SW 1271 (cell line): Measurements from ENCODE around the gene WDR87.
A peak's percentile ranks its signal among the peaks of the same experiment; 100 is the strongest.
"Not testable (repeated sequence)": the region's sequence is repeated elsewhere in the genome, so short reads cannot be mapped to it uniquely, and the experiment has no call there.

Experiments
- DNase-seq, 2 experiments: peaks; one replicate each; lab custom pipeline; 2025; lab: John Stamatoyannopoulos, UW

WDR87 gene

GRCh38 chr19:37930416-37930815, 24.0 kb upstream of the WDR87 start:
- DNase-seq: no peak

GRCh38 chr19:37929355-37929923, 23.0 kb upstream of the WDR87 start:
- no peak for DNase-seq

- DNase-seq: peak in 1 of 2 experiments; percentile 12
Observed at GRCh38 chr19:37928527-37929286, 22.3 kb upstream of the WDR87 start.

- DNase-seq: no peak
Observed at GRCh38 chr19:37926711-37927110, 20.3 kb upstream of the WDR87 start.

GRCh38 chr19:37926255-37926654, 19.9 kb upstream of the WDR87 start:
- no peak for DNase-seq

- DNase-seq: no peak
Observed at GRCh38 chr19:37925212-37925611, 18.8 kb upstream of the WDR87 start.

GRCh38 chr19:37924573-37924972, 18.2 kb upstream of the WDR87 start:
- DNase-seq: not testable (repeated sequence)

- DNase-seq: no peak
Observed at GRCh38 chr19:37920591-37921450, 14.4 kb upstream of the WDR87 start.

- no peak for DNase-seq
Observed at GRCh38 chr19:37914908-37915307, 8.5 kb upstream of the WDR87 start.

- DNase-seq: no peak
Observed at GRCh38 chr19:37909661-37910199, 3.3 kb upstream of the WDR87 start.

GRCh38 chr19:37907735-37908455, 1.5 kb upstream of the WDR87 start:
- DNase-seq: no peak

GRCh38 chr19:37906869-37907734, 708 bp upstream of the WDR87 start, which contains the start of gene SIPA1L3:
Gene SIPA1L3, plus strand, starts transcription at chr19:37907208. Its CDS starts 174,358 bp downstream, at chr19:38081566.
- peak; percentile 70 to 86 for DNase-seq

GRCh38 chr19:37903096-37903495, 3.3 kb downstream of the WDR87 start:
- DNase-seq: no peak

- DNase-seq: peak in 1 of 2 experiments; percentile 67
Observed at GRCh38 chr19:37902668-37903067, 3.7 kb downstream of the WDR87 start.

- DNase-seq: no peak
Observed at GRCh38 chr19:37899966-37900365, 6.4 kb downstream of the WDR87 start.

GRCh38 chr19:37899453-37899852, 6.9 kb downstream of the WDR87 start:
- DNase-seq: no peak

- no peak for DNase-seq
Observed at GRCh38 chr19:37896180-37896579, 10.2 kb downstream of the WDR87 start.

- DNase-seq: no peak
Observed at GRCh38 chr19:37893845-37894575, 12.4 kb downstream of the WDR87 start.

GRCh38 chr19:37886571-37886970, 19.8 kb downstream of the WDR87 start:
- DNase-seq: no peak

- no peak for DNase-seq
Observed at GRCh38 chr19:37885392-37885791, 21.0 kb downstream of the WDR87 start.
